ENCODE measurements around the gene WAC.
"Not testable (repeated sequence)": the region's sequence is repeated elsewhere in the genome, so short reads cannot be mapped to it uniquely, and the experiment has no call there.

WAC gene

GRCh38 chr10:28569506-28570159, 36.7 kb downstream of the WAC start:
- no peak for DNase-seq

GRCh38 chr10:28570598-28570997, 37.7 kb downstream of the WAC start:
- no peak for DNase-seq

GRCh38 chr10:28571265-28571664, 38.3 kb downstream of the WAC start:
- DNase-seq: no peak

DNA sequence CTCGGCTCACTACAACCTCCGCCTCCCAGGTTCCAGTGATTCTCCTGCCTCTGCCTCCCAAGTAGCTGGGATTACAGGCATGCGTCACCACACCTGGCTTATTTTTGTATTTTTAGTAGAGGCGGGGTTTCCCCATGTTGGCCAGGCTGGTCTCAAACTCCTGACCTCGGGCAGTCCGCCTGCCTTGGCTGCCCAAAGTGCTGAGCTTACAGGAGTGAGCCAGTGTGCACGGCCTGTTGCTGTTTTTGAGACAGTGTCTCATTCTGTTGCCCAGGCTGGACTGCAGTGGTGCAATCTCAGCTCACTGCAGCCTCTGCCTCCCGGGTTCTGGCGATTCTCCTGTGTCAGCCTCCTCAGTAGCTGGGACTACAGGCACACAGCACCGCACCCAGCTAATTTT, 41.3 kb downstream of the WAC start:
- DNase-seq: not testable (repeated sequence)

DNA sequence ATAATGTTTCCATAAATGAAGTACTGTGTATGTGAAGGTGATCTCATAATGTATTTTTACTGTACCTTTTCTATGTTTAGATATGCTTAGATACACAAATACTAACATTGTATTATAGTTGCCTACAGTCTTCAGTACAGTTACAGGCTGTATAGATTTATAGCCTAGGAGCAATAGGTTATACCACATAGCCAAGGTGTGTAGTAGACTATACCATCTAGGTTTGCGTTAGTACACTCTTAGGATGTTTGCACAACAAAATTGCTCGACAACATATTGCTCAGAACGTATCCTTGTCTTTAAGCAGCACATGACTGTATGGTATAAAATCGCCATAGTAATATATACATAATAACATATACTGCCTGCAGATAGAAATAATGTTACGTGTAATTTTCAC, 42.9 kb downstream of the WAC start:
- DNase-seq: no peak

- DNase-seq: no peak
These were observed 44.6 kb downstream of the WAC start for GRCh38 chr10:28577506-28577905.

- DNase-seq: no peak
These were observed 45.5 kb downstream of the WAC start for GRCh38 chr10:28578454-28578853.

DNA sequence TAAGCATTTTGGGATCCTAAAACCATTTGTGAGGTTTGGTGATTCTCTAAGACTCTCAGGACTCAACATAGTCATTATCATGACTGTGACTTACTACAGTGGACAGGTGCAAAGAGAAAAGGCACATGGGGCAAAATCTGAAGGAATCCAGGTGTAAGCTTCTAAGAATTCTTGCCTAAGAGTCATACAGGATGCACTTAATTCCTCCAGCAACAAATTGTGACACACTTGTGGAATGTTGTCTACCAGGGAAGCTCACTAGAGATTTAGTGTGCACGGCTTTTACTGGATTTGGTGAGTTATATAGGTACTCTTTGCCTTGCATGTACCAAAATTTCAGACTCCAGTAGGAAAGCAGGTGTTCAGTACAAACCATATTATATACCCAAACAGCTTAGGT, 47.9 kb downstream of the WAC start:
- DNase-seq: no peak

GRCh38 chr10:28581916-28582315, 49.0 kb downstream of the WAC start:
- no peak for DNase-seq

GRCh38 chr10:28585076-28585475, 52.2 kb downstream of the WAC start:
- no peak for DNase-seq

GRCh38 chr10:28586176-28586575, 53.3 kb downstream of the WAC start:
- DNase-seq: no peak

DNA sequence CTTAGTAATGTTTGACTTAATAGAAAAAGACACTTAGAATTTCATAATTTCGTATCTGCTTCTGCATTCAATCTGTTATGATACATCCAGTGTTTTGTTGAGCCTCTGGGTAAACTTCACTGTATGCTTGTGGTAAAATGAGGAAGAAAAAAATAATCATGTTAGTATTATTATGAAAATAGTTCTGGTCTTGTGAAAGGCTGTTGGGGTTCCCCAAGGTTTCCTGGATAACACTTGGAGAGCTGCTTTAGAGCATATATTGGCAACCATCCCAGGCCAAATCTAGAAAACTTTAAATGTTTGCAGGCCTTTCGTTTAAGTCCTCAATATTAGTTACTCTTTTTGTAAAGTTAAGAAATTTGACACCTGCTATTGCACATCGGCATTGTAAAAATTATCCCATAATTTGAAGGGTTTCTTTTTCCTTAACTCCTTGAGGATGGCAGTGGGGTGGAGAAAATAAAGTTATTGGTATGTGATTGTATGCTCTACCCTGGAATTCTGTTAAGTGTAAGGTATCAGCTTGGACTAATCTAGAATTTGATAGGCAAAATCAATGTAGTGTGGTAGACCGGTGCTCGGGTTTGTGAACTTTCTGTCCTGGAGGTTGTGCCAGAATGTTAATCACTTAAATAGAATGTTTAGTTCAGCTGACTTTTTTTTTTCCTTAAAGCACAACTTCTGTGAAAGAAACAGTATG, 54.5 kb downstream of the WAC start:
- DNase-seq: no peak

- no peak for DNase-seq
These were observed 55.0 kb downstream of the WAC start for GRCh38 chr10:28587970-28588290.

DNA sequence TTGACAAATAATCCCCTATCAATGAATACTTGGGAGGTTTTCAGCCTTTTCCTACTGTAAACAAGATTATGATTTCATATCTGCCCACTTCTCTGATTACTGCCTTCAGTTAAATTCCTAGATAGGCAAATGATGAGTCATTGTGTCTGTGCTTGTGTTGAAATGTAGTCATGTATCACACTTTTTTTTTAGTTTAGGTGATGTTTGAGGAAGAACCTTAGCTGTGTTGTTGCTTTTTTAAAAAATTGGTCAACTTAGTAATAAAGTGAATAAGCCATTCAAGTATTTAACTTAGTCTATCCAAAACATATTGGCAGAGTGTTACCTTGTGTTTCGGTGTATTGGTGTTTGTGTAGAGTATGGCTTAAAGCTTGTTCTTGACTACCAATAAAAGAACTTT, 60.0 kb downstream of the WAC start:
- DNase-seq: no peak

GRCh38 chr10:28593811-28594210, 60.9 kb downstream of the WAC start:
- DNase-seq: no peak

GRCh38 chr10:28594406-28594805, 61.5 kb downstream of the WAC start:
- no peak for DNase-seq

GRCh38 chr10:28595613-28596012, 62.7 kb downstream of the WAC start:
- DNase-seq: no peak

DNA sequence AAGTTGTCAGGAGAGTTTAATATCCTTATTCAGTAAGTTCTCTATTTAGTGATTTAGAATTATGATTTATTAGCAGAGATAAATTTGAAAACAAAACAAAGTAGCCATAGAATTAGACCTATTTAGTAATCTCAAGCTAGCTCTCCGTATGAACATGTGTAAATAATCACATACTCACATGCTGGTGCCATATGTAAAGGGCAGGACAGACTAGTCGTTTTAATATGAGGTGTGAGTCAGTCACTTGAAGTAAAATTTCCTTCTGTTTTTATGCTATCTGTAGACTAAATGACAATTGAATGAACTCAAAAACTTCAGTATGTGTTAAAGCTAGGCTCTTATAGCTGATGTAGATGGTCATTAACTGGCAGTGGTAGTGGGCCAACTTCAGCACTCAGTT, 67.1 kb downstream of the WAC start:
- DNase-seq: no peak

DNA sequence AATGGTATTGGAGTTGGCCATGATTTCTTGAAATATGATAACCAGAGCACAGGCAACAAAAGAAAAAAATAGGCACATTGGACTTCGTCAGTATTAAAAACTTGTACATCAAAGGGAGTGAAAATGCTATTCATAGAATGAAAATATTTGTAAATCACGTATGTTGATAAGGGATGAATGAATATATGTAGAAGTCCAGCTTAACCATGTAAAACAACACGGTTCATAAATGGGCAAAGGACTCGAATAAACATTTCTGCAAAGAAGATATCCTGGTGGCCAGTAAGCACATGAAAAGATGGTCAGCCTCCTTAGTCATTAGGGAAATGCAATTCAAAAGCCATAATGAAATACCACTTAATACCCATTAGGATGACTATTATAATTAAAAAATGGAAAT, 68.1 kb downstream of the WAC start:
- DNase-seq: no peak

- DNase-seq: no peak
These were observed 71.9 kb downstream of the WAC start for GRCh38 chr10:28604567-28605536.

GRCh38 chr10:28606568-28606967, 73.7 kb downstream of the WAC start:
- DNase-seq: no peak

- not testable (repeated sequence) for DNase-seq
These were observed 76.7 kb downstream of the WAC start for GRCh38 chr10:28609636-28610035.

GRCh38 chr10:28612877-28613276, 80.0 kb downstream of the WAC start:
- no peak for DNase-seq

DNA sequence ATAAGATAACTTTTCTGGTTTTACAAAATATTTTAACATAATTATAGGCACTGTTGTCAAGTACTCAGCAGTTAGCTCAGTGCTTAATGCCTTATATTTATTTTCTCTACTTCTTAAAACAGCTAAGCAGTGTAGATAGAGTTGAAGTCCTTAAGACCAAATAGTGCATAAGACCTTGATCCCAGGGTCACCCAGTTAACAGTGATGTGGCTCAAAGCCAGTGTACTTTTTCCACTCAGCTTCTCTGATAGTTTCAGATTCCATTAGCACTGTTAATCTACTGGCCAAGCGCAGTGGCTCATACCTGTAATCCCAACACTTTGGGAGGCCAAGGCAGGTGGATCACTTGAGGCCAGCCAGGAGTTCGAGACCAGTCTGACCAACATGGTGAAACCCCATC, 83.6 kb downstream of the WAC start:
- no peak for DNase-seq

Data from femur (tissue), 1 donor.